Stimulated activated CD8-positive, alpha-beta memory T cell treated with anti-CD3 and anti-CD28 coated beads, Interleukin-4, amount 100 ng/mL, for 1 hour (primary cell): ENCODE results near the gene BRD2.

Source experiments
- DNase-seq, 2 donors: peaks; one replicate each; pipeline ENCODE4 v3.0.0-alpha.2; 2020; ENCODE audit warnings: low read depth in 2 of 2, low spot score in 1 of 2

BRD2 gene

GRCh38 chr6:32989368-32989767 lies 21.0 kb downstream of the BRD2 start:
- no peak for DNase-seq

GRCh38 chr6:32991972-32992371 lies 23.6 kb downstream of the BRD2 start:
- no peak for DNase-seq

GRCh38 chr6:32993363-32993973 lies 25.1 kb downstream of the BRD2 start:
- no peak for DNase-seq

DNA sequence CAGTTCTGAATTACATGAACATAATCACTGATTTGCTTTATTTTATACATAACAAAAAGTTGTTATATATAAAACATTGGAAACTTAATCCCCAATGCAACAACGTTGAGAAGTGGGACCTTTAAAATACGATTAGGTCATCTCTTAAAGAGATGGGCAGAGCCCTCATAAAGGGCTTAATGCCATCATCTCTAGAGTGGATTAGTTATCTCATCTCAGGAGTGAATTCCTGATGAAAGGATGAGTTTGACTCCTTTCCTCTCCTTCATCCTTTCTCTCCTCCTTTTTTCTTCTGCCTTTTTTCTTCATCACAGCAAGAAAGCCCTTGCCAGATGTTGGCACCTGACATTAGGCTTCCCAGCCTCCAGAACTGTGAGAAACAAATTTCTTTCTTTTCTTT lies 27.1 kb downstream of the BRD2 start:
- DNase-seq = no peak

GRCh38 chr6:33000055-33000454 lies 31.7 kb downstream of the BRD2 start:
- no peak for DNase-seq

DNA sequence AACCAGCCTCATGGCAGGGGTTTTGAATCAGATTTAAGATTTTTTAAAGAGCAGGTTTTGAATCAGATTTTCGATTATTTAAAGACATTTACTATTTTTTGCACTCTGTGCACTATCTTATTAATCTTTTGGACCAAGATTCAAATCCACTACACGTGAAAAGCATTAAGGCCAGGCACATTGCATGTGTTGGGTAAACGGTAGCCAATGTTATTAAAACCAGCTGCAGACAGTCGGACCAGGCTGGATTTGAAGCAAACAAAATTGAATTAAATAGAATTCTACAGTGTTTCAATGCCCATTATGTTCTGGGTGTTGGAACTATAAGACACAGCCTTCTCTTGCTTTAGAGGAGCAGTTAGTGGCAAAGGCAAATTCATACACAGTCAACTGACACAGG lies 33.3 kb downstream of the BRD2 start:
- no peak for DNase-seq

DNA sequence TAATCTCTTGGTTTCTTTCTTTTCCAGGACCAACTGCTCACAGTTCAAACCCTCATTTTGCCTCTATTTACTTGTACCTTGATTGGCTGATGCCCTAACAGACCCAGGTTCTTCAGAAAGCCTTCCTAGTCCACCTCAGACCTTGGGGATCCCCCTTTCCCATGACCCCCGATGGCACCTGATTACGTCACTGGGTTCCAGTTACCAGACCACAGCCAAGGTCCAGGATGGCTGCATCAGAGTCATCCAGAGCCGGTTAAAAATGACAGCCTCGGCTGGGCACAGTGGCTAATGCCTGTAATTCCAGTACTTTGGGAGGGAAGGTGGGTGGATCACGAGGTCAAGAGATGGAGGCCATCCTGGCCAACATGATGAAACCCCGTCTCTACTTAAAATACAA lies 36.5 kb downstream of the BRD2 start:
- DNase-seq = no peak

DNA sequence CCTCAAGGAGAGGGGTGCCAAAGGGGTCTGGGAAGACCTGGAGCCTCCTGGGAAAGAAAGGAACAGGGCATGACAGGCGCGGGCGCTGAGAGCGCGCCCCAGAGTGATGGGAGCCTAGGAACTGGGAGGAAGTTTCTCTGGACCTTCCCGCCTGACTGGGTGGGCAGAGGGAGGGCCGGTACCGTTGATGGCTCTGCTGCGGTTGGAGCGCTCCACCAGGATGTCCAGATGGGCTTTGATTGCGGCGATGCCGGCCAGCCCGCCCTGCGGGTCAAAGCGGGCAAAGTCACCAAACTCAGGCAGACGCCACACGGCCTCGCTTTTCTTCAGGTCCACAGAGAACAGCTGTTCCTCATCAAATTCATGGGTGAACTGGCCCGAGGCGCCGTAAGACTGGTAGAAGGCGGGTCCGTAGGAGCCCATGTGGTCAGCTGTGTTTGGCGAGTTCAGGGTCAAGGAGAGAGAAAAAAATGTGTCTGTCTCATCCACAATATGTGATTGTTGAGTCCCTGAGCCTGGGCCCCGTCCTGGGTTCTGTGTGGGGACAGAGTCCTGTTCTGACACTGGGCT lies 39.5 kb downstream of the BRD2 start:
- DNase-seq = no peak

DNA sequence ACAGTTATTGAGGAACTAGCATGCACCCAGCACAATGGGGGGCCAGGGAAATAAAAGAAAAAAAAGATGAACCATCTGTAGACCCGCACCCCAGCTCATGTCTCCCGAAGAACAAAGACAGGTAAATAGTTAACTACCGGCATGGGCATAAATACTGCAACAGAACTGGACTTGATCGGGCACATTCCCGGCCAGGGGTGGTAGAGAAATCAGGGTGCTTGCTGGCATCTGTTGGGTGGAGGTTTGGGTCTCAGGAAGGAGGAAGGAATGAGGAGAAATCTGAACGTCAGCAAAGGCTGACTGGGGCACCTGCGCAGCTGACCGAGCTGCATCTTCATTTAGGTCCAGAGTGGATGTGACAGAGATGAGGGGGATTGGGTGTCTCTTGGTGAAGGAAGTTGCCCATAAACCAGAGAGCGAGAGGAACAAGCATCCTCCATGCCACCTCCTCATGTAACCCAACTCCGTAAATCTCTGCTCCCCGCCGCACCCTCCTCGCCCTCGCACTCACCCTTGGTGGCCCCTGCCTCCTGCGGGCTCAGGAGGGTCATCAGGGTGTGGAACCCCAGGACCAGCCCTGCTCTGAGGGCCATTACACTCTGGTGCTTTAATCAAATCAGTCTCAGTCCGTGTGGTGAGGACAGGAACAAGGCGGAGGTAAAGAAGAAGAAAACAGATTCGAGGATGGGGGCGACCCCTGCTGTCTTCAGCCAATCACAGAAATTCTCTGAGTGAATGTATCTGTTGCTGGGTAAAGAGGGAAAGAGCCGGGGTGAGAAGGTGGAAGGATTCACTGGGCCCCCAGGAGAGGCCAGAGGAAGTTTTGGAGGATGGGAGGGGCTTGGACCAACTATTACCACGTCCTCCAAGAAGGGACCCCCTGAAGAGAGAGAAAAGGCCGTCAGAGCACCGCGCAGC lies 40.8 kb downstream of the BRD2 start, which contains the start of gene HLA-DOA:
Gene HLA-DOA (minus strand): TSS at position 648 of the 918 bp plus-strand sequence.
- DNase-seq = peak in 1 of 2 donors; percentile 21

DNA sequence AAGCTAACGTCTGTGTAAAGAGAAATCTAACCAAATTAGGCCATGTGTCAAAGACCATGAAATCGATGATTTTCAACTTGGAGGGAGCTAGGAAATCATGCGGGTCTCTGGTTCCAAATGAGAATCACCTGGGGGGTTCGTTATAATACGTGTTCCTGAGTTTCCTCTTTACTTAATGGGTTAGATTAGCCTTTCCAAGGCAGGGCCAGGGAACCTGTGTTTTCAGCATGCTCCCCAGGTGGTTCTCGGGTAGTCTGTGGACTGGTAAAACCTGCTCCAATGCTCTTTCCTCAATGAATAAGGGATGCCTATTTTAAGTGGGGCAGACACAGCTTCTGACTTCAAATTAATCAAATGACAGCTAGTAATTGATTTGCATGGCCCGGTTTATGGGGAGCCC lies 42.0 kb downstream of the BRD2 start:
- DNase-seq = no peak

- DNase-seq = no peak
Observed at GRCh38 chr6:33013608-33014007, 45.2 kb downstream of the BRD2 start.

DNA sequence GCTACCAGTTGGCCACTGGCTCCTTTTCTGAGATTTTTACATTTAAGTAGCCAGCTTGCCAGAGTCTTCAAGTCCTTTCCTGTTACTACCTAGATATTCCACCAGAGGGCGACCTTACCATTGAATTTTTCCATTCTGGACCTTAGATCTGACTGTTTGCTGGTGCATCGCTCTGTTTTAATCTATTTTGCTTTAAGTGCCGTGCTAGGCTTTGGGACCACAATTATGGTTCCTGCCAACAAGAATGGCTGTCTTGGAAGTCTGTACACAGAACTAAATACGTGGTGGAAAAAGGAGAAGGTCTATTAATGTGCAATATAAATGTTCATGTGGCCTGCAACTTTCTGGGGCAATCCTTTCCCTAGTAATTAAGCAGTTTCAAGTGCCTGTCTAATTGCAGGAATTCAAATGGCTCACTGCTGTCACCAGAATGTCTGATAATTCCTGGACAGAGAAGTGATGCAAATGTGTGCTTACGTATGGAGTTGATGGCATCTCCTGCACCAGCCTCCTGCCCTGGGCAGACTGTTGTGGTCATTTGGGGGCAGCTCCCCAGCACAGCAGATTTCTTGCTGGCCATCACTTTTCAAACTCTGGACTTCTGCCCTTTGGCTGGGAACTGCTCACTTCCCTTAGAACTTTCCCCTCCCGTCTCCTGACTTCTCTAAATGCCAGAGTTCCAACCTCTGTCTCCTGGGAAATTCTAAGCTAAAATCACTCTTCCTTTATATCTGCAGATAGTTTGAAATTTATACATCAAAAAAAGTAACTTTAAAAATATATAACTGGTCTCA lies 46.6 kb downstream of the BRD2 start:
- peak; percentile 9 to 11 for DNase-seq

GRCh38 chr6:33015798-33016197 lies 47.4 kb downstream of the BRD2 start:
- no peak for DNase-seq

DNA sequence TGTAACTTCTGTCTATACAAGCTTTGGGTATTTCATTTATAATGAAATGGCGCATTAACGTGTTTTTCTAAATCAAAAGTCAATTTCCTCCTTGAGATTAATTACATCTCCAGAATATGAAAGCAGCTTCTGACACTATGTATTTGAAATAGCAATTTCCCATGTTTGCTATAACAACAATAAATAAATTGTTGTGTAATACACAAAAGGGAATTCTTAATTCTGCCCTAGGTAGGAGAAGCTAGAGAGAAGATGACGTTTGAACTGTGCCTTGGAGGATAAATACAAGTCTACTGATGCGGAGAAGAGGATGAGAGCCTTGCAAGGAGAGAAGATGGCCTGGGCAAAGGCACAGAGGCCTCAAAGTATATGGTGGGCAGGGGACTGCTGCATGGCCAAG lies 48.6 kb downstream of the BRD2 start:
- DNase-seq = no peak

DNA sequence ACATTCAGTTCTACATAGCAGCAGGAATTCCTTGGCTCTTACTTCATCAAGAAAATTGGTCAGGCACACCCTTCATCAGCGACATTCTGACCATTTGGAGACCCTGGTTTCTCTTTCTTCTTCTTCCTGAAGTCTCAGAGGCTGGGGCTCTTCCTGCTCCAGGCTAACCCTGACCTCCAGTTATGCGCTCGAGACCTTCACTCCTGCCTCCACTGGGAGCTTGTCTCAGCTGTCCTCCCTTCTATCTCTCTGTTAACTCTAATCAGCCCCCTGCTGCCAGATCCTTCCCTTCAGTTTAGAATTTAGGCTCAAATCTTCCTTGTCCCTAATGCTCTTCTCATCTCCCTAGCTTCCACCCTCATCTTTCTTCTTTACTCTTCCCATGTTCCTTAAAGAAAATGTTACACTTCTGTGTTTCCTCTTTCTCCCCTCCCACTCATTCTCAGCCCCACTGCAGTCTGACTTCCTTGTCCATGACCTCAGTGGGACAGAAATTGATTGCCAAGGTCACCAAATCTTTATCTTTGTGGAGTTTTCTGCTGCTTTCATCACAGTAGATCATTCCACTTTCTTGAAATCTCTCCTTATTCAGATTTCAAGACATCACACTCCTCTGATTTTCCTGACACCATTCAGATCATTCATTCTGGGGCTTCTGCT lies 49.4 kb downstream of the BRD2 start:
- no peak for DNase-seq

DNA sequence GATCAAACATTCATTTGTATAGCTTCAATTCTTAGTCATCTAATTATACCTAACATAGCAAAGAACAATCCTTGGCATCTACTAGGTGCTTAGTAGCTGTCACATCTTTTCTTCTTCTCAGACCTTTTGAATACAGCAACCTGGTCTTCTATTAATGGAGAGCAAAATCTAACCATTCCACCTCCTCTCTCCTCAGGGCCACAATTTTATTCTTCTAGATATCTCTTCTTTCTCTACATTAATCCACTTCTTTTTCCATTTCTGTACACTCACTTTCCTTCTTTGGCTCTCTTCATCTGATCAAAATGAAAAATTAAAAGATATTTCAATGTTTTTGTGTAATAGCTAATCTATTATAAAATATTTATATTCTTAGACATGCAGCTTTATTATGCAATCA lies 50.0 kb downstream of the BRD2 start:
- no peak for DNase-seq

GRCh38 chr6:33018904-33019303 lies 50.5 kb downstream of the BRD2 start:
- peak in 1 of 2 donors; percentile 6 for DNase-seq

DNA sequence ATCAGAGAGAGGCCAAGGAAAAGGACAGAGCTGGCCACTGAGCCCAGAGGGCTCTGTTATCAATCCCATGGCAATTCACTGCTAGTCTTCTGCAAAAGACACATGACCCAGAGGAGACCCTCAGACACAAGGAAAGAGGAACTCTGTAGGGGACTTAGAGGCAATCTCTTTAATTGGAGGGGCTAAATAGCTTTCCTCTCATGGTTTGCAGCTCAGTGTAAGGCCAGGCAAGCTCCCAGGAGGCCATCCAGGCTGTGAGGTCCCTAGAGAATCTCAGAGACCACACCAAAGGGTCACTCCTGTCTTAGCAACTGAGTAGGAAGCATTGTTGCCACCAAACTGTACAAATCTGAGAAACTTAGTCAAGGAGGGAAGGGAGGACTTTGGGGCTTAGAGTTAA lies 51.0 kb downstream of the BRD2 start:
- no peak for DNase-seq

DNA sequence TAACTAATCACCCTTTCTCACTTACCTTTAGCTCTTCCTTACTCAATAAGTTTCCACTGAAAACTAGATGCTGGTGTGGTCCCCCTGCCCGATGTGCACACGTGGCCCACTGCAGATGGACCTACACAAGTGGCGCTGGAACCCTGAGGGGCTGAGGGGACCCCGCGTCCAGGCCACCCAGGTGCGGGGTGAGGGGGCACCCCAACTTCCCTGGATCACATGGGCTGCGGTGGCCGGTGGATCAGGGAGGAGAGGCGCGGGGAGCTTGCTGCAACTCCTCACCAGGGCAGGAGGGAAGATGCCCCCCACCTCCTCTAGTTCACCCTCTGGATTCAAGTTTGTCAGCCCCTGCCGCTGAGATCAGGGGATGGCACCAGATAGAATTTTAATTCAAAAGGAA lies 53.5 kb downstream of the BRD2 start:
- no peak for DNase-seq

DNA sequence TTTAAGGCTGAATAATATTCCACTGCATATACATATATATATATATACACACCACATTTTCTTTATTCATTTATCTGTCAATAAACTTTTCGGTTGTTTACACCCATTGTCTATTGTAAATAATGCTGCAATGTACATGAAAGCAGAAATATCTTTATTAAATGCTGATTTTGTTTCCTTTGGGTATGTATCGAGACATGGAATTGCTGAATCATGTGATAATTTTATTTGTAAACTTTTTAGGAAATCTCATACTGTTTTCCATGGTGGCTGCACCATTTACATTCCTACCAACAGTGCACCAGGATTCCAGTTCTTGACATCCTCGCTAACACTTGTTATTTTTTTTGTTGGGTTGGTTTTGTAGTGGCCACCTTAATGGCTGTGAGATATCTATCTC lies 55.1 kb downstream of the BRD2 start:
- no peak for DNase-seq

- DNase-seq = no peak
Observed at GRCh38 chr6:33024521-33024920, 56.1 kb downstream of the BRD2 start.
